HG03103 (cell line): ENCODE data around the gene CCSER2.
"Not testable (repeated sequence)": the region's sequence is repeated elsewhere in the genome, so short reads cannot be mapped to it uniquely, and the experiment has no call there.

ENCODE experiments used
- ATAC-seq: cut with Tn5 transposase; IDR thresholded peaks from one replicate; pipeline ENCODE4 v1.9.1; 2021; ENCODE audit warnings: low read depth; ENCODE audit not compliant: unreplicated experiment

CCSER2 gene

GRCh38 chr10:84328418-84329195 lies at the start of gene CCSER2:
CCSER2 (plus strand) TSS chr10:84328589; CDS start chr10:84371053, 42,464 bp downstream.
- peak; percentile 69 for ATAC-seq

DNA sequence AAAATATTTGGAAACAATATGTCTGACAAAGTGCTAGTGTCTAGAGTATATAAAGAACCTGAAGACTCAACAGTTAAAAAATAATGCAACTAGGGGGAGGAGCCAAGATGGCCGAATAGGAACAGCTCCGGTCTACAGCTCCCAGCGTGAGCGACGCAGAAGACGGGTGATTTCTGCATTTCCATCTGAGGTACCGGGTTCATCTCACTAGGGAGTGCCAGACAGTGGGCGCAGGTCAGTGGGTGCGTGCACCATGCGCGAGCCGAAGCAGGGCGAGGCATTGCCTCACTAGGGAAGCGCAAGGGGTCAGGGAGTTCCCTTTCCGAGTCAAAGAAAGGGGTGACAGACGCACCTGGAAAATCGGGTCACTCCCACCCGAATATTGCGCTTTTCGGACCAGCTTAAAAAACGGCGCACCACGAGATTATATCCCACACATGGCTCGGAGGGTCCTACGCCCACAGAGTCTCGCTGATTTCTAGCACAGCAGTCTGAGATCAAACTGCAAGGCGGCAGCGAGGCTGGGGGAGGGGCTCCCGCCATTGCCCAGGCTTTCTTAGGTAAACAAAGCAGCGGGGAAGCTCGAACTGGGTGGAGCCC lies 48.4 kb upstream of the CCSER2 start:
- ATAC-seq, result not testable (repeated sequence)

DNA sequence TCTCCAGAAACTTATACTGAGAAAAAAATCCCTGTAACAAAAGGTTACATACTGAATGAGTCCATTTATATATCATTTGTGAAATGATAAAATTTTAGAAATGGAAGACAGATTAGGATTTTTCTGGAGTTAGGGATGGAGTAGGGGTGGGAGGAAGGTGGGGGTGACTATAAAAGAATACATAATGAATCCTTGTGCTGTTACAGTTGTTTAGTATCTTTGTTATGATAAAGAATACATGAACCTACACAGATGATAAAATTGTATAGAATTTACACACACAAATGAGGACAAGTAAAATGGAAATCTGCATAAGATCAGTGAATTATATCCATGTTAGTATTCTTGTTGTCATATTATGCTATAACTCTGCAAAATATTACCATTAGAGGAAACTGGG lies 41.7 kb upstream of the CCSER2 start:
- no peak for ATAC-seq

- ATAC-seq, result no peak
These were observed 40.2 kb upstream of the CCSER2 start for GRCh38 chr10:84288151-84288550.

DNA sequence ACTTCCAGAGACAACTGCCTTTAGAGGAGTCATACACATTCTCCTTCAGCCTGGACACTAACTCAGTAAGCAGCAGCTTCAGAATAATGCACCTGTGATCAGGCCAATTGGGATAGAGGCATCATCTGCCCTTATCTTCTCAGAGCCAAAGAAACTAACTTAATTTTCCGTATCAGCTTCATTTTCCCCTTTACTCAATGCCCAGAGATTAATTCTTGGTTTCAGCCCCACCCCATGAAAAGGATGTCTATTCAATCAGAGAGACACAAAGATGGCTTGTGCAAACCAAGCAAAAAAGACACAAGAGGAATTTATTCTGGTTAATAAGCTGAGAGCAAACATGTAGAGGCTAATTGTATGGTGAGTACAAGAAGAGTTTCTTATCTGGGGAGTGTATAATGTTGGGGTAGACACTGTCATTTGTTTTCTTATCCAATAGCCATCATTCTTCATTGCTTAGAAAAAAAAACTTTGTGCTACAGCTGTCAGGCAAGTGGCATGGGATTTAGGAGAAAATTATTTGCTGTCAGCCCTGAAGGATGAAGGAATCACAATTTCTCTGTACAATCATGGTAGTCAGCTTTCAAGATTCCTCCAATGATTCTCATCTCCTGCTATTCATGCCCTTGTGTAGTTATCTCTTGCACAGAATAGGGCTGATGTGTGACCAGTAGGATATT lies 38.7 kb upstream of the CCSER2 start:
- ATAC-seq, result no peak

- ATAC-seq, result no peak
These were observed 38.2 kb upstream of the CCSER2 start for GRCh38 chr10:84290235-84290634.

- ATAC-seq, result no peak
These were observed 37.0 kb upstream of the CCSER2 start for GRCh38 chr10:84291384-84291783.

GRCh38 chr10:84292502-84292901 lies 35.9 kb upstream of the CCSER2 start:
- ATAC-seq, result peak; percentile 56

DNA sequence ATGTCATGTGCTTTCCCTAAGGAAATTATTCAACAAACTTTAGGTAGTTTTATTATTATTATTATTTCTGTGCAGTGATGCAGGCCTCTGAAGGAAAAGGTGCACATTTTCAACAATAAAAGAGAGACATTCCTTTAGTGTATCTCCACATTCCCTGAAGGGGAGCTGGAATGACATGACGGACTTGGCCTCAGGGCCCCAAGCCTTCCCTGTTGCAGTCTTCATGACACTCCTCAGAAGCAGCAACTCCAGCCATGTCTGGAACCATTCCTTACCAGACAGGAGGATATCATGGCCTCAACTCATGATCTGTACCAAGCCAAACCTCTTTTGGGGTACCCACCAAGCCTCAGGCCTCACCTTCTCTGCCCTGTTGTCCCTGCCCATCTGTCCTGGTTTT lies 35.2 kb upstream of the CCSER2 start:
- ATAC-seq, result no peak

- ATAC-seq, result no peak
These were observed 34.8 kb upstream of the CCSER2 start for GRCh38 chr10:84293574-84294016.

GRCh38 chr10:84294766-84295447 lies 33.5 kb upstream of the CCSER2 start:
- ATAC-seq, result peak; percentile 82

DNA sequence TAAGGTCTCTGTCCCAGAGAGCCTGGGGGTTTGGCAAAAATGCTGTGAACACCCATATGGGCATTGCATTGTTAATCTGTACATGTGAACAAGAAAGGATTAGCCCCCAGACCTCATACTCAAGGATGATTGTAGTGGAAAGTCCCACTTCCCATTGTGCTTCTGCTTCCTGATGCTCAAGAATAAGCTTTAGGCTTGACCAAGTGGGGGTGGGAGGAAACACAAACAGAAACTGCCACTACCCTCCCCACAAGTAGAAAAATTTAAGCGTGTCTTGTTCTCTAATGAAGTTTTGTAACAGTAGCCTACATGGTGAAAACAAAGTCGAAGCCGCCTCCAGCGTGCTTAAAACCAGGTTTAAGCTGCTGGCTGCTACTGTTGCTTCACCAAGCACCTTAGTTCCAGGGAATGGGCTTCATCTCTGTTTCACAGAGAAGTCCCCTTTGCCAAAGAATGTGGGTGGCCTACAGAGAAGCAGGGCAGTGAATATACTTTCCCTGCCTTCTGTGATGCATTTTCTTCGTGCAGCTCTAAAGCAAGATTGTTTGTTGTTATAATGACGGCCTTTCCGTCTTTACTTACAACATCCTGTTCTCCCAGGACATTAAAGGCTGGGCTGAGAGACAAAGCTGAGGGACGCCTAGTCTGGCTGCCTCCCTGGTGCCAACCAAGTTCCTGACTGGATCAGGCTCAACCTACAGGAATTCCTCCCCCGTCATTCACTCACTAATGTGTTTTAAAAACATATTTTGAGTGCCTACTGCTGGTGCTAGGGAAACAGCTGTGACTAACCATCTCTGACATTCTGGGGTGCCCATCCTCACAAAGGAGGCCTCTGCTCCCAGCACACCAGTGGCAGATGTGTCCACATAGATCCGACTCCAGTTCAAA lies 32.1 kb upstream of the CCSER2 start:
- no peak for ATAC-seq

- ATAC-seq, result no peak
These were observed 30.3 kb upstream of the CCSER2 start for GRCh38 chr10:84298057-84298456.

- ATAC-seq, result no peak
These were observed 26.2 kb upstream of the CCSER2 start for GRCh38 chr10:84302223-84302622.

GRCh38 chr10:84306751-84307384 lies 21.5 kb upstream of the CCSER2 start:
- ATAC-seq, result no peak

DNA sequence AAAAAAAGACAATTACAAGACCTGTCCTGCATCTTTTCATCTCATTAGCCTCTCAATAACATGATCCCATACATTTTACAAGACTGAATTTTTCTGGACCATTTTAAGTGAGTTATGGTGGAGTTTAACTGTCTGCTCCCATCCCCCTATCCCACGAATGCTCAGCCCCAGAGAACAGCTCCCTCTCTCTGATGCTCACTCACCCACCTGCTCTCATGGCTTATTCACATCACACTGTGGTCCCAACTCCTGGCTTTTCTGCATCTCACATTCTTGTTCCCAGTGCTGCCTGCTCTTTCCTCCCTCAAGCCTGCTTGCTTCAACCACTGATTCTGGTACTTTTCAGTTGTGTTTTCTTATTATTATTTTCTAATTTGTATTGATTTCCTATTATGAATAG lies 20.4 kb upstream of the CCSER2 start:
- no peak for ATAC-seq

GRCh38 chr10:84308481-84309304 lies 19.7 kb upstream of the CCSER2 start:
- ATAC-seq, result peak; percentile 67

DNA sequence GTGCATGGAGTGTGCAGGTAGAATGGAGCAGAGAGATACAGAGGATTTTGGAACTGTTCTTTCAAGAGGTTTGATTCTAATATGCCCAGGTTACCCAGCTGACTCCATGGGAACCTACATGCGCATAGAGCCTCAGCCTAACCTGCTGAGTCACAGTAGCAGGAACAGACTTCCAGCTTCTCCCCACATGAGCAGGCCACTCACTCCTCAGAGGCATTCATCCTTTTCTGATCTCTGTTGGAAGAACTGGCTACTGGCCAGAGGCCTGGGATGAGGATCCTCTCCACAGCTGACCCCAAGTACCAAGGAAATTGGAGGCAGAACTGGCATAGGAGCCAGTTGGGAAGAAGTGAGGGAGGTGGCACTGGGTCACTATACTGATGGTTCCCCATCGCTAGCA lies 17.9 kb upstream of the CCSER2 start:
- ATAC-seq, result no peak

DNA sequence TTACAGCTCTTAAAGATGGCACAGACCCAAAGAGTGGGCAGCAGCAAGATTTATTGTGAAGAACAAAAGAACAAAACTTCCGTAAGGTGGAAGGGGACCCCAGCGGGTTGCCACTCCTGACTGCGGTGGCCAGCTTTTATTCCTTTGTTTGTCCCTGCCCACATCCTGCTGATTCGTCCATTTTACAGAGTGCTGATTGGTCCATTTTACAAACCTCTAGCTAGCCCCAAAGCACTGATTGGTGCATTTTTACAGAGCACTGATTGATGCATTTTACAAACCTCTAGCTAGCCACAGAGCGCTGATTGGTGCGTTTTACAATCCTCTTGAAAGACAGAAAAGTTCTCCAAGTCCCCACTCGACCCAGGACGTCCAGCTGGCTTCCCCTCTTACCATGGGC lies 16.8 kb upstream of the CCSER2 start:
- ATAC-seq, result no peak
